DMS 273 (cell line): ENCODE measurements around the gene PPP3CA.
"Not testable (repeated sequence)": the region's sequence is repeated elsewhere in the genome, so short reads cannot be mapped to it uniquely, and the experiment has no call there.

Experiments
- DNase-seq: peaks from one replicate; lab custom pipeline; 2025; ENCODE audit not compliant: unreplicated experiment; lab: John Stamatoyannopoulos, UW

PPP3CA gene

DNA sequence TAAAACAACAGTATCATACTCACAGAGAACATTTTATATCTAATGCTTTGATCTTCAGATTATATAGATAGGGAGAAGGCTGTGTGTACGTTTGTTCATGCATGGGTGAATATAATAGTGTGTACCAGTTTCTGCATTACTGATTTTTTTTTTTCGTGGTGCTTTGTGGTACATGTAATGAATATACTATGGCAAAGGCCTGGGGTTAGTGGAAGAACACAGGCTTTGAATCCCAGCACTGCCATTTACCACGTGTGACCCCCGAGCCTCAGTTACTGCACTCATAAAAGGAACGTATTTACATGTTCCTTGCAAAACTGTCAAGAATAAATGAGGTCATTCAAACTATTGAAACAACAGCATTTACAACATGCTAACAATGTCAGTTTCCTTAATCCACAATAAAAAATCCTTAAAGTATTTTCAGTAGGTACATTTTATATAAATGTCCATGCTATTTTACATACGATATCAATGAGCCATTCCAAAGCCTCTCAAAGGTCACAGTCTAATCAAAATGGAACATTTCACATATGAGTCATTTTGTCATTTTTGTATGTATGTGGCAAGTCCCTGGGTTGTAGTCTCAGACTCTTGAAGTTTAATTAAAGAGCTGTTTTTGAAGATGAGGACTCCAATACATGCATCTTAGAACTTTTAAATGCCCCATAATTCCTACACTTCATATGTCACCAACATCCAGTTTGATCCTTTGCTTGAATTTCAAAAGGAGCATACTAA is 242.8 kb downstream of the PPP3CA start:
- DNase-seq = no peak

DNA sequence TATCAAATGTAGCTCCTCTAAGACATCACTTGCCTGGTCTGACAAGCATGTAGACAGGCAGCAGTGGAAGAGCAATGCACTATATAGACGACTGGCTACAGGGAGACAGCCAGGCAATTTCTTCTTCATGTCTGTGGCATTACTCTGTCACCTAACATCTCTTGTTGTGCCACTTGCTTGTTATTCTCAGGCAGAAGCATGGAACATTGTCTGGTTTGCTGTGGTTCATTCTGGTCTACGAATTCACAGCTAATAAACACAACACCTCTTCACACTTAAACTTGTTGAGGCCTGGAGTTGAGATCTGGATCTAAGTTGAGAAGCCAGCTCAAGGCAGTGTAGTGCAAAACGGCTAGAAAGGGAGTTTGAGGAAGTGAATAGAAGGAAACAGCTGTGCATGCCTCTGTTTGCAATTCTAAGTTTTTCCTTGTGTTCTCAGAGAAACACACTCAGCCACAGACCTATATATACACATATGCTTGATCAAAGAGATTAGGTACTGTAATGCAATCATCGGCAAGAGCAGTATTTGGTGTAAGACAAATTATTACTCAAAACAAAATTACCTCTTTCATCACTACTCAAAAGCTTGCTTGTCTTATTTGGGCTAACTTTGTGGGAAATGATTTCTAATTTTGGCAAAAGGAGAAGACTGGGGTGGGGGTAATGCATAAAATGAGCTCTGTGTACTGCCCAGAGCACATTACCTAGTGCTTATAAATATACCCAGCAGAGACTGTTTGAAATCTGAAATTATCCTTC is 243.8 kb downstream of the PPP3CA start:
- DNase-seq = peak; percentile 53

DNA sequence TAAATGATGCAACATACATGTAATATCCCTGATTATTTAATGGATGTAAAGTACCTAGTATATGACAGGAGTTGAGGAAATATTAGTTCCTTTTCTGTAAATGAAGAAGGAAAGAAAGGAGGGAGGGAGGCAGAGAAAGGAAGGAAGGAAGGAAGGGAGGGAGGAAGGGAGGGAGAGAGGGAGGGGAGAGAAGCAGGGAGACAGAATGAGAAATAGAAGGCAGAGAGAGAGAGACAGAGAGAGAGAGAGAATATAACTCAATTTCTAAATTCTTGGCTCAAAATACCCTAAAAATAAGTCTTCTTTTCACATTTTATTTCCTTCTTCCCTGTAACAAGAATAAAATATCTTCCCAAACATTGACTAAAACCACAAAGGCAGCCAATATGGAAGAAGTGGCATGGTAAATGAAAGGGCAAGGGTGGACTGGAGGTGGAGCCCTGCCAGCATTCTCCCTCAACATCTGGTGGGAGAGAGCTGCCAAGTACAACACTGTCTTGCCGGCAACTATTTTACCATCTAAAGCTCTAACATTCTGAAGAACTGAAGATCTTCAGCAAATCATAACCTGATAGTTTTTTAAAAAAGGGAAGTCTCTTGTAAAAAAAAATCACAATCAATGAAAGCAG is 245.1 kb downstream of the PPP3CA start:
- peak; percentile 87 for DNase-seq

- DNase-seq = peak; percentile 29
Observed at GRCh38 chr4:101101072-101101471, 246.3 kb downstream of the PPP3CA start.

DNA sequence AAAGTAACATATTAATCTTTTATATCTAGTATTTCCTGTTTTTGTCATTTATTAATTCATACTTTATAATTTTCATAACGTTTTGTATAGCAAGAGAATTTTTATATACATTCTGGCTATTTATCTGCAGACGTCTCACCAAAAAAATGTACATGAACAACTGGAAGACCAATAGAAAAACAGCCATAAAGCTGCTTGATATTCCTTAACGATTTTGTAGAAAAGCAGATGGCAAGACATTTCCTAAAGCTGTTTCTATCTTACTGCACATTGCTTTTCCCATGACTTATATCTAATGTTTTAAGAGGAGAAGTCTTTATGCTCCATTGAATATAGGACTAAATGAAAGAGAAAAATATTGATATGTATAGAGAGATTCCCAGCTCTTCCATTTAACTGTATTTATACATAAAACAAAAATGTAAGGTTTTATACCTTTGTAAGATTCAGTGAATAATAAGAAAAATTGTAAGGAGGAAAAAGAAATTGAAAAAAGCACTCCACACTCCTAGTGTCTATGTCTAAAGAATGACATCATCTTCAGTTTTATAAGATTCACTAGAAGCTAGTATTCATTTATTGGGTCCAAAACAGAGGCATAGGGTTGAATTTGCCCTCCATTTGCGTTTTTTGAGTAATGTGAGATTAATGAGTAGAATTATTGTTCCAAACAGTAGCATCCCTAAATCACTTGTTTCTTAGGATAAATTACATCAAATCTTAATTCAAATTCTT is 248.5 kb downstream of the PPP3CA start:
- no peak for DNase-seq

- DNase-seq = not testable (repeated sequence)
Observed at GRCh38 chr4:101092609-101093008, 254.7 kb downstream of the PPP3CA start.

DNA sequence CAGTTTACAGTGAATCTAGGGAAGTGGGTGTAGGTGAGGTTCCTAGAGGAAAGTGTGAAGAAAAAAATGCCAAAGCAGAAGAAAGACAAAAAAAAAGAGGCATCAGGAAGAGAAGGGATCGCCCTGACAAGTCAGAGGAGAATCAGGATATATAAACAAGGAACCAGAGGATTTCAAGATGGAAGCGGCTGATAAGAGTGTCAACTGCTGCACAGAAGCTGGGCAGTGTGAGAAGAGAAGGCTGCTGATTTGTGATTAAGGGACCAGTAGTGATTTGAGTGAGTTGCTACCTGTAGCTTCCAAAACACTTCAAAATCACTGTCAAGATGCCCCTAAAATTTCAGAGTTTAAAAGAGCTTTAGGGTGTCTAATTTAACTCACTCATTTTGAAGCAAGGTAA is 258.2 kb downstream of the PPP3CA start:
- no peak for DNase-seq

DNA sequence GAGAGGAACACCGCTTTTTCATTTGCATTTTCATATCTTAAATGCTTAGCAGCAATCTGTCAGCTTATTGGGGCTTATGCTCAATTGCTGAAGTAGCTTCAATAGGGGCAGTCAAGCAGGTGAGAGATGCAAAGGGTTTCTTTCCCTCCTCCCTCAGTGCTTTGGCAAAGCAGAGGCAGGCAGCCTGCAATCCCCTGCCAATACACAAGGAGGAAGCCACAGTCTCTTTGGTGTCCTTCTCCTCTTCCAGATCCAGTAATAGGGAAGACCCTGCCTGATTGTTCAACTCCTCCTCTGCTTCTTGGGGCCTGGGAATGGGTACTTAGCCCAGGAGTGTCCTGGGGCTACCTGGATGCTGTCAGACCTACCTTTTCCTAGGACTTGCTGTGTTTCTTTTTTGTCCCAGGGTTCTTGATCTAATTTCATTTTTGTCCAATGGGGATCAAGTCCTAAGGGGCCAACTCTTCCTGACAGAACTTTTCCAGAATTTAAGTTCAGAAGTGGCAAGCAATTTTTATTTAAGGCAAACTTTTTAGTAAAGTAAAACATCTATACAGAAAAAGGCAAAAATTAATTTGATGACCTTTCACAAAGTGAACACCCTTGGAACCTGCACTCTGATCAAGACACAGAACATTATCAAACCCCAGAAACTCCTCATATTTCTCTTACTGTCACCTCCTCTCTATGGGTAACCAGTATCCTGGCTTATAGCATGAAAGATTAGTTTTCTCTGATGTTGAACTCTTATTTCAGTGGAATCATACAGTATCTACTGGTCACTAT is 260.3 kb downstream of the PPP3CA start:
- peak; percentile 15 for DNase-seq

DNA sequence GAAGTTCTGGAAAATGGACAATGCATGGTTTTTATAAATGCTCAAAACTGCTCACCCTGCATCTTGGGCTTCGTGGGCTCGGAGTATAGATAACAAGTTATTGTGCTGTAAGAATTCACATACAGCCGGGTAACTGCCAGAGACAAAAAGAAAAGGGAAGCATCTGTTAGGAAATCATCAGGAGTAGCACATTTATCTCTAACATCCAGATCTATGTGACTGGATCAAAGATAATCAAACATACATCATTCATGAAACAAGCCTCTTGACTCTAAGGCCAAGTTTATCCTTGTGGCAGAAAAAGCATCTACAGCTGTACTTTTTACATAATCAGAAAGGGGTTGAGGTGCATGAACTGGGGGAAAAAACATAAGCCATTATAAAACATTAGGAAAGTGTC is 264.2 kb downstream of the PPP3CA start:
- no peak for DNase-seq

DNA sequence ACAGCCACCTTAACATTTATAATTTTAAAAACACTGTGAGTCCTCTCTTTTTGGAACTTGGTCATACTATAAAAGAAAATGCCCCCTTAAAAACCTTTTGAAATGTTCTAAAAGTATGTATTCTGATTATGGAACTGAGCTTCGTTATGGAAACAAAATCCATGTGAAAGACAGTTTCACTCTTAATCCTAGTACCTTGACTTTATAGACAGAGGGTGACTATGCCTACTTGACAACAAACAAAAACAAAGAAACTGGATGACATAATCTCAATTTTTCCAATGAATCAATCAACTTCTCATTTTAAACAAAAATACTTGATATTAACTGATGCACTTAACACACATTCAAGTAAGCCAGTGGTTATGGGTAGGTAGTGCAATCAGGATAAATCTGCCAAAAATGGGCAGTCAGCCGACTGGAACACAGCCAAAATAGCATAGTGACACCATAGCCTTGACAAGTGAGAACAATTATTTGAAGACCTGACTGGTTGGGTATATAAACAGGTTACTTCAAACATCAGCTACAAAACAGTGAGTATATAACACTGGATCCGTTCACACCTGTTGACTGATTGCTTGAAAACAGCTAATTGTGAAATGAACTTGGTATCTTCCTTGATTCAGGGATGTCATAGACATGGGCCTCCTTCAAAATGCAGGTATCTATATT is 265.5 kb downstream of the PPP3CA start:
- DNase-seq = peak; percentile 10

GRCh38 chr4:101081166-101081565 is 266.2 kb downstream of the PPP3CA start:
- DNase-seq = no peak

- DNase-seq = no peak
Observed at GRCh38 chr4:101078950-101079349, 268.4 kb downstream of the PPP3CA start.

DNA sequence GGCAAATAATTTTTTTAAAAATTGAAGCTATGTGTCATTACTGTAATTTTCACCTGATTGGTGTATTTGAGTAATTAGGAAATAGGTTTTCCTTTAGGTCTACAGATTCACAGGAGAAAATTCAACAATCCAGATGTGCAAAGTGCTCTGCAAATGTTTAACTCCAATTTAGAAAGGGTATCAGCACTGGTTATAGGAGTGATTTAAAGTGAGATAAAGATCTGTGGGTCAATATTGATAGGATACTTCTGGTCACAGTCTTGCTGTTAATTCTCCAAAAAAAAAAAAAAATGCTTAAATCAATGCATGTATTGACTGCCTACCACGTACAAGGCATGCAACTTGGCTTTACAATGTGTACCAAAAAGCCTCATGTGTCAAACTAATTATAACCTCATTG is 271.3 kb downstream of the PPP3CA start:
- DNase-seq = no peak

- DNase-seq = no peak
Observed at GRCh38 chr4:101075536-101075935, 271.8 kb downstream of the PPP3CA start.

GRCh38 chr4:101074326-101074725 is 273.0 kb downstream of the PPP3CA start:
- DNase-seq = no peak

GRCh38 chr4:101071241-101071640 is 276.1 kb downstream of the PPP3CA start:
- no peak for DNase-seq

DNA sequence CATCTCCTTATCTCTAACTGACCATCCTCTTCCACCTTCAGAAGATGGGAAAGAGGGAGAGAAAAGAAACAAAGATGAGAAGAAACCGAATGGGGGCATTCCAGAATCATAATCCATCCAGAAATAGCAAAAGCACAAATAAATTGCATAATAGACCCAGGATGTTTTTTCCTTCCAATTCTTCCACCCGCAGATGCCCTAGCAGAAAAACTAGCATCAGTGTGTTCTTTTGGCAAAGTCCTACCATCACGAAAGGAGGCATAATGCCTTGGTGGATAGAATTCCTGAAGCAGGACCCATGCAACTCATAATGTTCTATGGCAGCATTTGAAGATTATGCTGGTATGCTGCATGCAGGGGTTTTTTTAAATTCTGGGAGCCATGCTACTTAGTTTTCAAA is 279.2 kb downstream of the PPP3CA start:
- DNase-seq = no peak

- DNase-seq = no peak
Observed at GRCh38 chr4:101067383-101067782, 279.9 kb downstream of the PPP3CA start.

GRCh38 chr4:101066626-101067170 is 280.6 kb downstream of the PPP3CA start:
- no peak for DNase-seq
